SK-N-SH (cell line): ENCODE results near the gene GYPC. TPM values are rescaled to one million over a fixed set of nuclear protein-coding genes. Genes with fewer than 3 reads are reported as not detected.

Experiments
- CTCF ChIA-PET: fragments of 300-600, 350-600 bp; formaldehyde crosslinking; extraction: SDS; loops from one replicate; lab custom pipeline; 2021; lab: Yijun Ruan, JAX
- POLR2A ChIA-PET: fragments of 350-600 bp; sonication (Branson Sonifier 250); formaldehyde crosslinking; extraction: SDS; loops from one replicate; lab custom pipeline; 2020; ENCODE audit warnings: antibody characterized with exemption, inconsistent platforms; lab: Yijun Ruan, JAX
- DNase-seq: peaks from one replicate; pipeline ENCODE4 v3.0.0; 2012
- H2AFZ ChIP-seq: fragments of 200-600 bp; sonication (generic); 2 replicates; pipeline ENCODE4 v1.8.1; 2016; ENCODE audit warnings: antibody characterized with exemption, mild to moderate bottlenecking, low read depth
- H3F3A ChIP-seq: fragments of 200-600 bp; sonication (generic); replicated peaks from 2 replicates; pipeline ENCODE3; 2016; ENCODE audit warnings: antibody characterized with exemption, mild to moderate bottlenecking; ENCODE audit not compliant: insufficient read depth
- H3K27ac ChIP-seq, 2 experiments: fragments of 200-500 bp in 1 of 2; fragments of 200-600 bp in 1 of 2; sonication (Bioruptor generic) in 1 of 2; sonication (generic), shearing (Covaris generic) in 1 of 2; 2 replicates each; pipeline versions ENCODE4 v1.5.1 to v1.6.1; 2014 to 2016; ENCODE audit warnings: low read depth in 2 of 2, inconsistent platforms in 1 of 2, low read length in 1 of 2, mild to moderate bottlenecking in 1 of 2, mixed read lengths in 1 of 2
- H3K27me3 ChIP-seq: fragments of 200-600 bp; sonication (generic), shearing (Covaris generic); 2 replicates; pipeline ENCODE4 v1.6.1; 2016; ENCODE audit warnings: mixed run types; ENCODE audit not compliant: insufficient read depth
- H3K36me3 ChIP-seq, 2 experiments: fragments of 200-500 bp in 1 of 2; fragments of 200-600 bp in 1 of 2; sonication (Bioruptor generic) in 1 of 2; sonication (generic) in 1 of 2; replicated peaks in 1 of 2; 2 replicates each; pipeline versions ENCODE3 to v1.5.1; 2014 to 2016; ENCODE audit warnings: low read length in 1 of 2, mild to moderate bottlenecking in 1 of 2; ENCODE audit not compliant: insufficient read depth in 2 of 2, control insufficient read depth in 1 of 2
- H3K4me1 ChIP-seq, 2 experiments: fragments of 200-500 bp in 1 of 2; fragments of 200-600 bp in 1 of 2; sonication (Bioruptor generic) in 1 of 2; sonication (generic), shearing (Covaris generic) in 1 of 2; 2 replicates each; pipeline versions ENCODE4 v1.5.1 to v1.6.1; 2014 to 2016; ENCODE audit warnings: low read depth in 1 of 2, low read length in 1 of 2, mixed run types in 1 of 2; ENCODE audit not compliant: insufficient read depth in 2 of 2, control insufficient read depth in 1 of 2
- H3K4me2 ChIP-seq: fragments of 200-600 bp; sonication (generic), shearing (Covaris generic); 2 replicates; pipeline ENCODE4 v1.6.1; 2017; ENCODE audit warnings: mixed run types
- H3K4me3 ChIP-seq, 2 experiments: fragments of 200-500 bp in 1 of 2; fragments of 200-600 bp in 1 of 2; sonication (Bioruptor generic) in 1 of 2; sonication (generic), shearing (Covaris generic) in 1 of 2; 2 replicates each; pipeline versions ENCODE4 v1.5.1 to v1.8.1; 2014 to 2016; ENCODE audit warnings: low read depth in 2 of 2, inconsistent platforms in 1 of 2, low read length in 1 of 2, mild to moderate bottlenecking in 1 of 2, mixed read lengths in 1 of 2, moderate library complexity in 1 of 2
- H3K79me2 ChIP-seq: fragments of 200-600 bp; sonication (generic); 2 replicates; pipeline ENCODE4 v1.8.1; 2017; ENCODE audit warnings: mild to moderate bottlenecking; ENCODE audit not compliant: insufficient read depth
- H3K9ac ChIP-seq: fragments of 200-600 bp; sonication (generic); 2 replicates; pipeline ENCODE4 v1.6.1; 2017; ENCODE audit warnings: mixed run types
- H3K9me2 ChIP-seq: fragments of 200-600 bp; sonication (generic); 2 replicates; pipeline ENCODE4 v1.6.1; 2017; ENCODE audit warnings: mixed run types
- H3K9me3 ChIP-seq: fragments of 200-600 bp; sonication (generic); 2 replicates; pipeline ENCODE4 v1.6.1; 2017; ENCODE audit warnings: mixed run types, mild to moderate bottlenecking, moderate library complexity
- H4K20me1 ChIP-seq: fragments of 200-600 bp; sonication (generic); 2 replicates; pipeline ENCODE4 v1.6.1; 2017; ENCODE audit warnings: mild to moderate bottlenecking, mixed run types; ENCODE audit not compliant: insufficient read depth
- FOXJ3 ChIP-seq: sonication (generic); formaldehyde crosslinking; IDR thresholded peaks from 2 replicates; pipeline ENCODE4 v1.5.1; 2020; ENCODE audit warnings: mild to moderate bottlenecking, missing genetic modification reagents
- FOXM1 ChIP-seq: IDR thresholded peaks from 2 replicates; pipeline ENCODE4 v1.4.0; 2012; ENCODE audit warnings: low read depth, mild to moderate bottlenecking
- MXI1 ChIP-seq: IDR thresholded peaks from 2 replicates; pipeline ENCODE4 v1.6.1; 2012; ENCODE audit warnings: mild to moderate bottlenecking, low read depth, low read length, improper control_type of control experiment
- NRF1 ChIP-seq: IDR thresholded peaks from 2 replicates; pipeline ENCODE4 v1.6.1; 2012; ENCODE audit warnings: low read depth, mild to moderate bottlenecking, low read length
- POLR2AphosphoS5 ChIP-seq: IDR thresholded peaks from 2 replicates; pipeline ENCODE4 v1.6.1; 2012; ENCODE audit warnings: low read depth, low read length
- RCOR1 ChIP-seq: fragments of 150-350 bp; IDR thresholded peaks from 2 replicates; pipeline ENCODE4 v1.6.1; 2017; ENCODE audit warnings: antibody characterized with exemption, low read length
- RFX5 ChIP-seq: IDR thresholded peaks from 2 replicates; pipeline ENCODE4 v1.6.1; 2012; ENCODE audit warnings: mild to moderate bottlenecking, improper control_type of control experiment, low read length
- RXRA ChIP-seq: IDR thresholded peaks from 2 replicates; pipeline ENCODE4 v1.4.0; 2012; ENCODE audit warnings: low read depth, mild to moderate bottlenecking, borderline replicate concordance
- WGBS: methylation state at CpG from one replicate; pipeline ENCODE4 v1.1.6; 2017; ENCODE audit warnings: low lambda C conversion rate; 5-methylcytosine and 5-hydroxymethylcytosine counted together
- polyA plus RNA-seq, 3 experiments: library from polyadenylated mRNA; depleted of rRNA; stranded (reverse); fragments of >200 nt; gene quantifications; 2 replicates each; pipeline ENCODE4 v1.2.3, GENCODE V29; 2012
- TF ChIP-seq, protein P1 (sequence below): IDR thresholded peaks from 2 replicates; pipeline ENCODE4 v1.6.1; 2012; ENCODE audit warnings: mild to moderate bottlenecking, low read depth, low read length, moderate library complexity
- TF ChIP-seq, protein P2 (sequence below): fragments of 150-350 bp; IDR thresholded peaks from 2 replicates; pipeline ENCODE4 v1.6.1; 2016; ENCODE audit warnings: mild to moderate bottlenecking, low read depth, low read length

The GYPC gene
- polyA plus RNA-seq, 1 of the 3 experiments (the other 2 are of a cell fraction): not detected

DNA sequence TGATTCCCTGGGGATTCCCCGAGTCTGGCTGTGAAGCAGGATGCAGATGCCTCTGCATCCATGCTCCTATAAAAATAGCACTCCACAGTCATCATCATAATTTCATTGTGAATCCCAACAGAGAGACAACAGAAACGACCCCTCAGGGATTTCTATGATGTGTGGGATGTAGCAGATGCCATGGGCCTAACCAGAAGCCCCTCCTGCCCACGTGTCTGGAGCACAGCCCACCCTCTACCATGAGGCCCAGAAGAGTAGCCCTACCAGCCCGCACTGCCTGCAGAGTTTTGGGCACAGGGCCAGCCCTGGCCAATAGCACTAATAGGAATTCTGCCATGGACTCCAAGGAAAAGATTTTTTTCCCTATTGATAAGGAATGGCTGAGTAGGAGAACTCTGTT is 66.6 kb downstream of the GYPC start (continued):
- no peak for TF ChIP-seq RCOR1

DNA sequence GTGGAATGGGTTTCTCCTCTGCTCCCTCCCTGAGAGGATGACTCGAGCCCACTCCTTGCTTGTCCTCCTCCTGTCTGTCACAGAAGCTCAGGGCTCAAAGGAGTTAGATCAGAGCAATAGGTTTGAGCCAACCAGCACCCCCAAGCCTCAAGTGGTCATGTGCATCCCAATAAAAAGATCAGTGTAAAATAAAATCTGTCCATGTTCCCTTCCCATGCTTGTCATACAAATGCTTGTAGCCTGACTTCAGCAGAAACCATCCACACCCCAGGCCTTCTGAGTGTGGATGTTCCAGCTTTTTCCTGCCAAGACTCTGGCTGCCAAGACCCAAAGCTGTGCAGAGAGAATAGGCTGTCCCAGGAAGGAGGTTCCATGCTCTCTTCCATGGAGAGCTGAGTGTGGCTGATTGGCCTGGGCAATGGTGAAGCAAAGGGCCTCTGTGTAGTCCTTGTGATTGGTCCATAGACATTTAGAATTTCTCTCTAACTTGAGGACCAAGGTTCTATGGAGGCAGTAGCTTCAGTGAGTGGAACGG is 67.4 kb downstream of the GYPC start:
- H3K4me1 ChIP-seq: no peaks in the 10 kb centered on the region; a peak in 1 of 4 replicates
- no peaks in the 10 kb centered on the region for H3K9me3 ChIP-seq

DNA sequence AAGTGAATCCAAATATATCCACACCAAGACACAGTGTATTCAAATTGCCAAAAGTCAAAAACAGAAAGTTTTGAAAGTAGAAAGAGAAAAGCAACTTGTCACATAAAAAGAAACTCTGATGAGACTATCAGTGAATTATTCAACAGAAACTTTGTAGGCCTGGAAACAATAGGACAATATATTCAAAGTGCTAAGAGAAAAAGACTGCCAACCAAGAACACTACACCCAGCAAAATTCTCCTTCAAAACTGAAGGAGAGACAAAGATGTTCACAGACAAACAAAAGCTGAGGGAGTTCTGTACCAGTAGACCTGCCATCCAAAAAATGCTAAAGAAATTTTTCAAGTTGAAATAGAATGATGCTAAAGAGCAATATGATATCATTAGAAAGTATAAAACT is 69.6 kb downstream of the GYPC start:
- DNase-seq: no peak
- no peaks in the 10 kb centered on the region for H3K9me2 ChIP-seq
- H3K4me3 ChIP-seq: no peak overlapping the region
- no peaks in the 10 kb centered on the region for H3F3A ChIP-seq
- H4K20me1 ChIP-seq: no peaks in the 10 kb centered on the region
- H3K4me2 ChIP-seq: no peak overlapping the region
- no peak overlapping the region for H3K9ac ChIP-seq
- no peak overlapping the region for H2AFZ ChIP-seq
- CTCF ChIA-PET: no interaction called here
- H3K79me2 ChIP-seq: no peaks in the 10 kb centered on the region
- TF ChIP-seq, protein P1, sequence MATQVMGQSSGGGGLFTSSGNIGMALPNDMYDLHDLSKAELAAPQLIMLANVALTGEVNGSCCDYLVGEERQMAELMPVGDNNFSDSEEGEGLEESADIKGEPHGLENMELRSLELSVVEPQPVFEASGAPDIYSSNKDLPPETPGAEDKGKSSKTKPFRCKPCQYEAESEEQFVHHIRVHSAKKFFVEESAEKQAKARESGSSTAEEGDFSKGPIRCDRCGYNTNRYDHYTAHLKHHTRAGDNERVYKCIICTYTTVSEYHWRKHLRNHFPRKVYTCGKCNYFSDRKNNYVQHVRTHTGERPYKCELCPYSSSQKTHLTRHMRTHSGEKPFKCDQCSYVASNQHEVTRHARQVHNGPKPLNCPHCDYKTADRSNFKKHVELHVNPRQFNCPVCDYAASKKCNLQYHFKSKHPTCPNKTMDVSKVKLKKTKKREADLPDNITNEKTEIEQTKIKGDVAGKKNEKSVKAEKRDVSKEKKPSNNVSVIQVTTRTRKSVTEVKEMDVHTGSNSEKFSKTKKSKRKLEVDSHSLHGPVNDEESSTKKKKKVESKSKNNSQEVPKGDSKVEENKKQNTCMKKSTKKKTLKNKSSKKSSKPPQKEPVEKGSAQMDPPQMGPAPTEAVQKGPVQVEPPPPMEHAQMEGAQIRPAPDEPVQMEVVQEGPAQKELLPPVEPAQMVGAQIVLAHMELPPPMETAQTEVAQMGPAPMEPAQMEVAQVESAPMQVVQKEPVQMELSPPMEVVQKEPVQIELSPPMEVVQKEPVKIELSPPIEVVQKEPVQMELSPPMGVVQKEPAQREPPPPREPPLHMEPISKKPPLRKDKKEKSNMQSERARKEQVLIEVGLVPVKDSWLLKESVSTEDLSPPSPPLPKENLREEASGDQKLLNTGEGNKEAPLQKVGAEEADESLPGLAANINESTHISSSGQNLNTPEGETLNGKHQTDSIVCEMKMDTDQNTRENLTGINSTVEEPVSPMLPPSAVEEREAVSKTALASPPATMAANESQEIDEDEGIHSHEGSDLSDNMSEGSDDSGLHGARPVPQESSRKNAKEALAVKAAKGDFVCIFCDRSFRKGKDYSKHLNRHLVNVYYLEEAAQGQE: no peak
- TF ChIP-seq RFX5: no peak
- no peak for TF ChIP-seq RXRA
- no peak for TF ChIP-seq NRF1
- no peak for TF ChIP-seq MXI1
- no peak for TF ChIP-seq FOXJ3 (CRISPR knock-in tag)
- TF ChIP-seq POLR2AphosphoS5: no peak
- TF ChIP-seq, all 33 proteins: peak for 0
- POLR2A ChIA-PET: no interaction called here
- H3K27ac ChIP-seq: no peak overlapping the region
- no peaks in the 10 kb centered on the region; a peak in 1 of 4 replicates for H3K4me1 ChIP-seq
- H3K36me3 ChIP-seq: no peaks in the 10 kb centered on the region
- no peaks in the 10 kb centered on the region for H3K9me3 ChIP-seq
- no peaks in the 10 kb centered on the region for H3K27me3 ChIP-seq

More for the DNA sequence above, 67.4 kb downstream of the GYPC start:
- no peak for DNase-seq
- no peaks in the 10 kb centered on the region for H3K79me2 ChIP-seq
- H3K9me2 ChIP-seq: no peaks in the 10 kb centered on the region
- H3K27ac ChIP-seq: no peak overlapping the region
- H2AFZ ChIP-seq: no peak overlapping the region
- no peak overlapping the region for H3K9ac ChIP-seq
- POLR2A ChIA-PET: no interaction called here
- no peaks in the 10 kb centered on the region for H3F3A ChIP-seq
- no peak overlapping the region for H3K4me3 ChIP-seq
- CTCF ChIA-PET: no interaction called here
- no peak overlapping the region for H3K4me2 ChIP-seq
- H3K36me3 ChIP-seq: no peaks in the 10 kb centered on the region
- no peaks in the 10 kb centered on the region for H4K20me1 ChIP-seq
- 13% methylated on average over 2 of the region's 2 CpGs for WGBS
- no peak for TF ChIP-seq FOXM1
- TF ChIP-seq, protein P2, sequence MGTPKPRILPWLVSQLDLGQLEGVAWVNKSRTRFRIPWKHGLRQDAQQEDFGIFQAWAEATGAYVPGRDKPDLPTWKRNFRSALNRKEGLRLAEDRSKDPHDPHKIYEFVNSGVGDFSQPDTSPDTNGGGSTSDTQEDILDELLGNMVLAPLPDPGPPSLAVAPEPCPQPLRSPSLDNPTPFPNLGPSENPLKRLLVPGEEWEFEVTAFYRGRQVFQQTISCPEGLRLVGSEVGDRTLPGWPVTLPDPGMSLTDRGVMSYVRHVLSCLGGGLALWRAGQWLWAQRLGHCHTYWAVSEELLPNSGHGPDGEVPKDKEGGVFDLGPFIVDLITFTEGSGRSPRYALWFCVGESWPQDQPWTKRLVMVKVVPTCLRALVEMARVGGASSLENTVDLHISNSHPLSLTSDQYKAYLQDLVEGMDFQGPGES: no peak
- H3K27me3 ChIP-seq: no peaks in the 10 kb centered on the region
